Measurements from ENCODE around the gene SH3PXD2A. TPM values are rescaled to one million over a fixed set of nuclear protein-coding genes. Genes with fewer than 3 reads are reported as not detected.

The SH3PXD2A gene
- total RNA-seq, 4 donors from 2014 or later, result 9.4 to 20.6 (median 11.2) TPM

- Histone ChIP-seq H3K9me3 (no peaks in the 10 kb centered on the region), H3K27me3 (no peaks in the 10 kb centered on the region), H3K4me1 (no peaks in the 10 kb centered on the region), H3K27ac (no peak overlapping the region), H3K4me3 (replicated peaks in 1 of 3) (no peak overlapping the region), H3K36me3 (no peaks in the 10 kb centered on the region)
- WGBS, 2 donors, result 88 to 90% methylated on average over 20 to 22 of the region's 28 CpGs
- no peak for DNase-seq
- intact Hi-C loops (cut with DNase I), result no loop called here
- no peak for TF ChIP-seq POLR2A (IDR thresholded peaks at IDR 0.05)
- TF ChIP-seq CTCF (IDR thresholded peaks at IDR 0.05), result no peak
These were observed 284.3 kb downstream of the SH3PXD2A start for GRCh38 chr10:103570844-103571655.

GRCh38 chr10:103569896-103570295, 285.5 kb downstream of the SH3PXD2A start:
- intact Hi-C loops (cut with DNase I), result no loop called here
- no peaks in the 10 kb centered on the region for H3K27me3 ChIP-seq
- no peaks in the 10 kb centered on the region for H3K4me1 ChIP-seq
- TF ChIP-seq POLR2A (IDR thresholded peaks at IDR 0.05) (no peak), CTCF (IDR thresholded peaks at IDR 0.05) (no peak)
- WGBS, 2 donors, result 67 to 72% methylated on average over 5 of the region's 5 CpGs
- DNase-seq, result no peak
- no peak overlapping the region for H3K27ac ChIP-seq
- no peak overlapping the region for H3K4me3 ChIP-seq (replicated peaks in 1 of 3)
- H3K36me3 ChIP-seq, result no peaks in the 10 kb centered on the region
- H3K9me3 ChIP-seq, result no peaks in the 10 kb centered on the region

- TF ChIP-seq CTCF (IDR thresholded peaks at IDR 0.05), result no peak
- TF ChIP-seq POLR2A (IDR thresholded peaks at IDR 0.05), result no peak
- H3K27ac ChIP-seq, result no peak overlapping the region
- H3K9me3 ChIP-seq, result no peaks in the 10 kb centered on the region
- no peak overlapping the region for H3K4me3 ChIP-seq (replicated peaks in 1 of 3)
- no peaks in the 10 kb centered on the region for H3K4me1 ChIP-seq
- intact Hi-C loops (cut with DNase I), result no loop called here
- DNase-seq, result no peak
- no peaks in the 10 kb centered on the region for H3K27me3 ChIP-seq
- WGBS, 2 donors, result 90% methylated on average over 5 of the region's 5 CpGs
- H3K36me3 ChIP-seq, result no peaks in the 10 kb centered on the region
These were observed 286.9 kb downstream of the SH3PXD2A start for GRCh38 chr10:103568505-103568904.

- no peak overlapping the region for H3K4me3 ChIP-seq (replicated peaks in 1 of 3)
- no peaks in the 10 kb centered on the region for H3K27me3 ChIP-seq
- DNase-seq, result no peak
- H3K4me1 ChIP-seq, result no peaks in the 10 kb centered on the region
- no peaks in the 10 kb centered on the region for H3K36me3 ChIP-seq
- WGBS, 2 donors, result 50 to 55% methylated on average over 3 of the region's 3 CpGs
- H3K27ac ChIP-seq, result no peak overlapping the region
- intact Hi-C loops (cut with DNase I), result no loop called here
- no peak for TF ChIP-seq CTCF (IDR thresholded peaks at IDR 0.05)
- H3K9me3 ChIP-seq, result no peaks in the 10 kb centered on the region
These were observed 288.8 kb downstream of the SH3PXD2A start for GRCh38 chr10:103566536-103566935.

GRCh38 chr10:103564776-103565520, 290.4 kb downstream of the SH3PXD2A start:
- intact Hi-C loops (cut with DNase I), result no loop called here
- Histone ChIP-seq H3K9me3 (no peaks in the 10 kb centered on the region), H3K27me3 (no peaks in the 10 kb centered on the region), H3K36me3 (no peaks in the 10 kb centered on the region), H3K27ac (no peak overlapping the region), H3K4me1 (no peaks in the 10 kb centered on the region), H3K4me3 (replicated peaks in 1 of 3) (no peak overlapping the region)
- WGBS, 2 donors, result 44 to 45% methylated on average over 10 to 11 of the region's 12 CpGs
- TF ChIP-seq POLR2A (IDR thresholded peaks at IDR 0.05), result no peak
- peak in 2 of 6 experiments; percentile 7 to 33 for TF ChIP-seq CTCF (IDR thresholded peaks at IDR 0.05)
- DNase-seq, result no peak
